Measurements from ENCODE around the gene SLC11A2.

GRCh38 chr12:51008329-51009055 is 17.7 kb downstream of the SLC11A2 start:
- TF ChIP-seq CTCF (IDR thresholded peaks at IDR 0.05) (no peak), ZFX (IDR thresholded peaks at IDR 0.05; ENCODE audit: borderline replicate concordance) (no peak)
